SK-N-MC (cell line): ENCODE measurements around the gene DCLK2.

Experiments used
- DNase-seq: peaks from one replicate; pipeline ENCODE4 v3.0.0-alpha.2; 2011; ENCODE audit warnings: low read depth, low spot score
- H3K27ac ChIP-seq: fragments of 200-600 bp; sonication (generic); 2 replicates; pipeline ENCODE4 v1.5.1; 2016; ENCODE audit warnings: mixed run types
- H3K36me3 ChIP-seq: fragments of 200-600 bp; sonication (generic); 2 replicates; pipeline ENCODE4 v1.6.1; 2017; ENCODE audit warnings: antibody characterized with exemption, low read length, mixed read lengths; ENCODE audit not compliant: insufficient read depth
- H3K4me3 ChIP-seq: fragments of 200-600 bp; sonication (generic); 2 replicates; pipeline ENCODE4 v1.5.1; 2016
- H3K9ac ChIP-seq: fragments of 200-600 bp; sonication (generic); 2 replicates; pipeline ENCODE4 v1.8.0; 2017; ENCODE audit warnings: mixed run types, mixed read lengths; ENCODE audit not compliant: insufficient read length
- H3K9me3 ChIP-seq: fragments of 200-600 bp; sonication (generic); 2 replicates; pipeline ENCODE4 v1.6.1; 2017; ENCODE audit warnings: low read depth, mild to moderate bottlenecking, antibody characterized with exemption, low read length, moderate library complexity, mixed read lengths
- EZH2 ChIP-seq: fragments of 200-600 bp; sonication (generic); IDR thresholded peaks from one replicate; pipeline ENCODE4 v1.6.1; 2017; ENCODE audit warnings: antibody characterized with exemption
- FOXP2 ChIP-seq: optimal IDR thresholded peaks from 2 replicates; pipeline ENCODE3; 2011; ENCODE audit warnings: mild to moderate bottlenecking, moderate library complexity; ENCODE audit not compliant: insufficient read depth; ENCODE audit errors: extremely low read length, control extremely low read depth
- POLR2AphosphoS5 ChIP-seq: IDR thresholded peaks from 2 replicates; pipeline ENCODE4 v1.6.1; 2012; ENCODE audit warnings: mild to moderate bottlenecking, low read depth, low read length, borderline replicate concordance

The DCLK2 gene

DNA sequence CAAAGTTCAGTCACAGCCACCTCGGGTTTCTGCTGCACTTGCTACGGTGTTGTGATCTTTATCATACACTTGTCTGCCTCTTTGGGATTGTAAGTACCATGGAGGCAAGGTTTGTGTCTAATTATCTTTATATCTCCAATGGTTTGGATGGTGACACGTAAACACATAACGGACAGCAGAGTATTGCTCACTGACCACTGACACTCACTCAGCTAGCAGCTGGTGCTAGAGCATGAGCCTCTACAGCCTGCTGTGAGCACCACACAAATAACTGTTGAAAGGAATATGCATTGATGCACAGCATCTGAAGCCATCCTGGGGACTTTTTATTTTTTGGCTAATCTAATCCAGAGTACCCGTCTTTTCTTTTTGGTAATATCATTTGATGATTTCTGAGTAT is 156.0 kb downstream of the DCLK2 start:
- Histone ChIP-seq H3K27ac (no peak overlapping the region), H3K36me3 (no peaks in the 10 kb centered on the region), H3K9ac (no peak overlapping the region), H3K9me3 (no peaks in the 10 kb centered on the region), H3K4me3 (no peak overlapping the region)
- no peak for DNase-seq
- TF ChIP-seq POLR2AphosphoS5 (no peak), EZH2 (no peak), FOXP2 (no peak)

DNA sequence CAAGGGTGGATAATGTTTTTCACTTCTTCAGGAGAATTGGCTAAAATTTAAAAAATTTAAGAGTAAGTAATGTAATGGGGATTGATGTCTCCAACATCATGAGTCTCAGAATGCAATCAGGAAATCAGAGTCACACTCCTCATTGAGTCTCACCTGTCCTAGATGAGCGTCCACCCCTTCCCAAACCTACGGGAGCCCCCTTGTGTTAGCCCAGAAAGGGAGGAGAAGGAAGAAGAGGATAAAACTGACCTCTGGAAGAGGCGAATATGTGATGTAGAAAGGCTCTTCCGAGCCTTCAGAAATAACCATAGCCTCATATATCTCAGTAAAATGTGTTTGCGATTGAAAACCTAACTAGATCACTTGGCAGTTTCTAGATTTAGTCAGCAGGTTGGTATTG is 157.1 kb downstream of the DCLK2 start:
- Histone ChIP-seq H3K27ac (peak overlapping the region; percentile 44; the same call in 1 of the 2 replicates), H3K9ac (no peak overlapping the region), H3K9me3 (no peaks in the 10 kb centered on the region), H3K36me3 (no peaks in the 10 kb centered on the region), H3K4me3 (no peak overlapping the region)
- TF ChIP-seq EZH2 (no peak), POLR2AphosphoS5 (no peak), FOXP2 (no peak)
- no peak for DNase-seq

DNA sequence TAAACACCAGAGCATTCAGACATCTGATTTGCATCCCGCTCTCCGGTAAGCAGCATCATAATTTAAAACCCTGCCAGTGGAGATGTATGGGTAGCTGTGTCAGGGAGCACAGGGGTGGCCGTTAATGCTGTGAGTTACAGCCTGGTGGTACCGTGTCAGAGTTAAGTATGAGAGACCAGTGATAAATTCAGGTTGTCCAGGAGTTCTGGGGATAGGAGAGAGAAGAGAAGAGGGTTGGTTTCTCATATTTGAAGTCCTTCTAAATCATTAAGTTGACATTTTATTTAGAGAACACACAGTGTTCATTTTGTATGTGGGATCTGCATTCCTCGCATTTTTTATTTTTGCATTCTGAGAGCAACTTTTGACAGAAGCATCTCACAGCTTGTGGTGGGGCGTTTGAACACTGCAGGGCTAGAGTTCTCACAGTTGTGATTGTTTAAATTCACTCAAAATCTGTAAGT is 157.6 kb downstream of the DCLK2 start:
- no peak for TF ChIP-seq EZH2
- TF ChIP-seq FOXP2: no peak
- TF ChIP-seq POLR2AphosphoS5: no peak
- peak overlapping the region; percentile 44; the same call in 1 of the 2 replicates for H3K27ac ChIP-seq

DNA sequence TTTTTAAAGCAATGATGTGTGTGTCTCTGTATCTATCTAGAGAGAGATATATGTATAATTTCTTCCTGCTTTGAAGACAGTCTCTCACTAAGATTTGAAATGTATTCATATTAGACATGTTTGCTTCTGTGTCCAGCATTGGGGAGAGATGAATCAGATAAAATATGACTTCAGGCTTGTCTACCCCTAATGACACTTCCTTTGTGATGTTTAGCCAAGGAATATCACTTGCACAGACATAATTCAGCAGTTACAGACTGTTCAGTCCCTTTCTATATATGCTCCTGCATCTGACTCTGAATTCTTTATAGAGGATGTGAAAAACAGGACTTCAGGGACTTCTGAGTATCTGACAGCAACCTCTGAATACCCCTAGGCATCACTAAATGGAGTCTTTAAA is 158.4 kb downstream of the DCLK2 start:
- Histone ChIP-seq H3K27ac (peak overlapping the region; percentile 44; the same call in 1 of the 2 replicates), H3K36me3 (no peaks in the 10 kb centered on the region), H3K4me3 (no peak overlapping the region), H3K9me3 (no peaks in the 10 kb centered on the region), H3K9ac (no peak overlapping the region)
- TF ChIP-seq FOXP2 (no peak), POLR2AphosphoS5 (no peak), EZH2 (no peak)
- no peak for DNase-seq

More for the DNA sequence above, 157.6 kb downstream of the DCLK2 start:
- peak overlapping the region; percentile 28; the same call in 1 of the 2 replicates for H3K4me3 ChIP-seq
- H3K9me3 ChIP-seq: no peaks in the 10 kb centered on the region
- no peak overlapping the region for H3K9ac ChIP-seq
- H3K36me3 ChIP-seq: no peaks in the 10 kb centered on the region
- DNase-seq: no peak

DNA sequence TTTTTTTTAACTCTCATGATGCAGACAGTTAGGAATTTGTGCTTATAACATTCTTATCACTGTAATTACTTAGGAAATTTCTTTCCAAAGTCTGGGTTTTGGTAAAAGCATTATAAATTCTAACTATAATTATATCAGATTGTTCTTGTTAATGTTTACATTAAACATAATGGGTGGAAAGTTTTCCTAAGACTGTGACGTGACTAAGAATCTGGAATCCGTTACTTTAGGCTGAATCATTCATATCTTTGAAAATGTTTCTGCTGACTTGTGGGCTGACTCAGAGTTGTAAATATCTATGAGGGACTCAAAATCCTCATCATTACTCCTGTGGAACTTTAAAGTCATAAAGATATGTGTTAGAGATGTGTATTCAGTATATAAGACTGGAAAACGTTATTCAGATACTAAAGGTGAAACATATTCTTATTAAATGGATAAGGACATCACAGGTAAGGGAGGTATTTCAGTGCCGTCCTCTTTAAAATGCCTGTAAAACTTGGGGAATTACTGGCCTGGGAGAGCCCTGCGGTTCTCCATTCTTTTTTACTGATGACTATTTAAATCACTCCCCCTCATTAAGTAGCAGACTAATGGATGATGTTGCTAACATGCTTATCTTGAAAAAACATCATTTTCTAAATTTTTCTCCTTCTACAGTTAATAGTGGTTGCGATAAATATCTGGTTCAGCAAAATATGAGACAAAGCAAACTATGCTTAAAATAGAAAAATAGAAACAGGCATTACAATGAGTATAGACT is 159.0 kb downstream of the DCLK2 start:
- TF ChIP-seq EZH2 (no peak), FOXP2 (no peak), POLR2AphosphoS5 (no peak)
- H3K9ac ChIP-seq: no peak overlapping the region
- H3K9me3 ChIP-seq: no peaks in the 10 kb centered on the region
- H3K27ac ChIP-seq: peak overlapping the region; percentile 44; the same call in 1 of the 2 replicates
- no peak overlapping the region for H3K4me3 ChIP-seq
- H3K36me3 ChIP-seq: no peaks in the 10 kb centered on the region
- DNase-seq: no peak

DNA sequence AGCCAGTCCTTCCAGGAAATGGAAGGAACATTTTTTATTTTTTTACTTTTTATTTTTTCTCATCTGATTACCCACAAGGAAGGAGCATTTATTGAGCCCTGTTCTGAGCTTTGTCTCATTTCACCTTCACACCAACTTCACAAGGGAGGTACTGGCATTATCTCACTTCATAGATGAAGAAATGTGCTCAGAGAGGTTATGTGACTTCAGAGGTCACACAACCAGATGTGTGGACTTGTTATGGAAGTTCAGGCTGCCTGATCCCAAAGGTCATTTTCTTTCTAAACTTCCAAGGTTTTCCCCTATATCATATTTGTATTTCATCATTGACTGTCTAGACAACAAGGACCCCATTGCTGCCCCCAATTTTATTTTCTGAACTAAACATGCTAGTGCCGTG is 160.3 kb downstream of the DCLK2 start:
- no peak for DNase-seq
- Histone ChIP-seq H3K9ac (no peak overlapping the region), H3K4me3 (no peak overlapping the region), H3K9me3 (no peaks in the 10 kb centered on the region), H3K27ac (no peak overlapping the region), H3K36me3 (no peaks in the 10 kb centered on the region)
- TF ChIP-seq EZH2 (no peak), FOXP2 (no peak), POLR2AphosphoS5 (no peak)

DNA sequence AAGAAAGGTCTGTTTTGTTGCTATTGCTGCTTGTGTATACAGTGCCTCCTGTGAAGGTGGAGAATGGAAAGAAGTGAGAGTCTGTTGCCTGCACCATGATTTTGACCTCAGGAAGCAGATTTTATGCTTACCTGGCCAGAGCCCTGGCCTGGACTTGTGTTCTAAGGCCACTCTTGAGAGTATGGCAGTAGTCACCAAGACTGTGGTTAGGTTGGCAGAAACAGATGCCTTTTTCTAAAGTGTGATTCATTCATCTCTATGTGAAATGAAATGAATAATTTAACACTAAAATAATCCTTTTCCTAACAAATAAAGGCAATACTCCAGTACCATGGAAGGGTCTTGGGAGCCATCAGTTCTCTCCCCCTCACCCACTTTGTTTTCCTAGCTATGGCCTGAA is 161.8 kb downstream of the DCLK2 start:
- Histone ChIP-seq H3K27ac (no peak overlapping the region), H3K36me3 (no peaks in the 10 kb centered on the region), H3K9me3 (no peaks in the 10 kb centered on the region), H3K4me3 (no peak overlapping the region), H3K9ac (no peak overlapping the region)
- no peak for DNase-seq
- TF ChIP-seq EZH2 (no peak), POLR2AphosphoS5 (no peak), FOXP2 (no peak)

DNA sequence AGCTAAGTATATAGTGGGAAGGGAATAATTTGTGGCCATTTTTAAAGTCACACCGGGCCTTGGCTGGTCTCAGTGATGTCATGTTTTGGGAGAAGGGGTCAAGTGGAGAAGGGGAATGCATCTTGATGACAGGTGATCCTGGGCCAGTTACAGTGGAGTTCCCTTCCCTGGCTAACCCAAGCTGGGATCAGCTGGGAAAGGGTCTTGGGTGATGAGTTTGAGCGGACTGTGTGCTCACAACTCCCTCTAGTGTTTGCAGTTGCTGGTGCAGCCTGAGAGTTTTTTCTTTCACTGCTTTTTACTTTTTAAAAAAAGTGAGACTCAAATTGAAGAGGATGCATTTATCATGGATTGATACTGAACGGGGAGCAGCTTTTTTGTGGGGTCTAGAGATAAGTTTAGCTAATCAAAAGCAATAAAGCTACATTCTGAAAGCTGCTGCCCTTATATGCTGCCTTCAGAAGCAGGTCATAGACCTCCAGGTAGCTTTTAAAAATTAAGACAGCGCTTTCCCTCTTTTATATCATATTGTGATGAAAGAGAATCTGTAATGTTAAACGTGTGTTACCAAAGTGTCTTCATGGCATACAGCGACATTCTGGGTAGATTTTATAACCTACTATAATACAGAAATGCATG is 164.7 kb downstream of the DCLK2 start:
- H3K4me3 ChIP-seq: no peak overlapping the region
- H3K27ac ChIP-seq: no peak overlapping the region
- no peak overlapping the region for H3K9ac ChIP-seq
- TF ChIP-seq FOXP2: no peak
- TF ChIP-seq EZH2: no peak
- no peak for TF ChIP-seq POLR2AphosphoS5
- no peaks in the 10 kb centered on the region for H3K36me3 ChIP-seq
- H3K9me3 ChIP-seq: no peaks in the 10 kb centered on the region
- DNase-seq: no peak

DNA sequence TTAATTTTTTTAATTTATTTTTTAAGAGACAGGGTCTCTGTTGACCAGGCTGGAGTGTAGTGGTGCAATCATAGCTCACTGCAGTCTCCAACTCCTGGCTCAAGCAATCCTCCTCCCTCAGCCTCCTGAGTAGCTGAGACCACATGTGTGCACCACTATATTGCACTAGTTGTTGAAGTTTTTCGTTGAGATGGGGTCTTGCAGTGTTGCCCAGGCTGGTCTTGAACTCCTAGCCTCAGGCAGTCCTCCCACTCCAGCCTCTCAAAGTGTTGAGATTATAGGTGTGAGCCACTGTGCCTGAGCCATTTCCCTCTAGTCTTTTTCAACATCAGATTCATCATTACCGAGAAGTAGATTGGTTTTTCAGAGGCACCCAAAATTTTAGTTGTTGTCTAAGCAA is 165.7 kb downstream of the DCLK2 start:
- Histone ChIP-seq H3K9me3 (no peaks in the 10 kb centered on the region), H3K27ac (no peak overlapping the region), H3K9ac (no peak overlapping the region), H3K4me3 (no peak overlapping the region), H3K36me3 (no peaks in the 10 kb centered on the region)
- no peak for DNase-seq
- TF ChIP-seq POLR2AphosphoS5 (no peak), FOXP2 (no peak), EZH2 (no peak)
